Smooth muscle cell (in vitro differentiated cells): ENCODE measurements around the gene CASP6. TPM values are rescaled to one million over a fixed set of nuclear protein-coding genes. Genes with fewer than 3 reads are reported as not detected.

Experiments
- DNase-seq: peaks from one replicate; lab custom pipeline; 2025; ENCODE audit not compliant: unreplicated experiment; lab: John Stamatoyannopoulos, UW
- H2AFZ ChIP-seq: fragments of 200-600 bp; sonication (generic); 2 replicates; pipeline ENCODE4 v1.6.0; 2016; ENCODE audit warnings: antibody characterized with exemption, low read depth, mild to moderate bottlenecking
- H3F3A ChIP-seq: fragments of 200-600 bp; sonication (generic); 2 replicates; pipeline ENCODE4 v1.6.0; 2017; ENCODE audit warnings: antibody characterized with exemption, low read depth
- H3K27ac ChIP-seq: fragments of 200-600 bp; sonication (generic); 2 replicates; pipeline ENCODE4 v1.5.1; 2016; ENCODE audit warnings: low read depth, mild to moderate bottlenecking
- H3K27me3 ChIP-seq: fragments of 200-600 bp; sonication (generic); 2 replicates; pipeline ENCODE4 v1.6.1; 2016; ENCODE audit warnings: low read depth, mild to moderate bottlenecking
- H3K36me3 ChIP-seq: fragments of 200-600 bp; sonication (generic); 2 replicates; pipeline ENCODE4 v1.5.1; 2016; ENCODE audit warnings: low read depth
- H3K4me1 ChIP-seq: fragments of 200-600 bp; sonication (generic); 2 replicates; pipeline ENCODE4 v1.5.1; 2016; ENCODE audit warnings: low read depth
- H3K4me2 ChIP-seq: fragments of 200-600 bp; sonication (generic); 2 replicates; pipeline ENCODE4 v1.6.0; 2016; ENCODE audit warnings: mild to moderate bottlenecking
- H3K4me3 ChIP-seq: fragments of 200-600 bp; sonication (generic); 2 replicates; pipeline ENCODE4 v1.5.1; 2016; ENCODE audit warnings: mild to moderate bottlenecking
- H3K79me2 ChIP-seq: fragments of 200-600 bp; sonication (generic); 2 replicates; pipeline ENCODE4 v1.6.0; 2016; ENCODE audit warnings: low read depth, mild to moderate bottlenecking
- H3K9ac ChIP-seq: fragments of 200-600 bp; sonication (generic); 2 replicates; pipeline ENCODE4 v1.6.0; 2016; ENCODE audit warnings: low read depth
- H3K9me3 ChIP-seq: fragments of 200-600 bp; sonication (generic); replicated peaks from 2 replicates; pipeline ENCODE4 v1.5.1; 2016; ENCODE audit warnings: low read depth
- H4K20me1 ChIP-seq: fragments of 200-600 bp; sonication (generic); 2 replicates; pipeline ENCODE4 v1.6.0; 2016; ENCODE audit warnings: low read depth
- WGBS: methylation state at CpG from one replicate; pipeline ENCODE4 v1.1.7; 2016; ENCODE audit warnings: low lambda C conversion rate; 5-methylcytosine and 5-hydroxymethylcytosine counted together
- polyA plus RNA-seq: library from polyadenylated mRNA; unstranded; fragments of >200 nt; fragmentation: Nextera tagmentation; extraction: Ambion mirVana; gene quantifications from 2 replicates; pipeline ENCODE4 v1.2.1, GENCODE V29; 2016
- total RNA-seq: library from RNA; depleted of rRNA; stranded (reverse); fragments of >200 nt; gene quantifications from 2 replicates; pipeline ENCODE4 v1.2.3, GENCODE V29; 2014
- TF ChIP-seq, protein P1 (sequence below): fragments of 200-600 bp; sonication (generic); IDR thresholded peaks from 2 replicates; pipeline ENCODE4 v1.5.1; 2017; ENCODE audit warnings: borderline replicate concordance, mild to moderate bottlenecking, antibody characterized with exemption; ENCODE audit not compliant: insufficient read depth, poor library complexity, severe bottlenecking

Gene CASP6
- total and polyA plus RNA-seq, 2 experiments from 2014 or later, result 31.2 to 34.8 TPM

DNA sequence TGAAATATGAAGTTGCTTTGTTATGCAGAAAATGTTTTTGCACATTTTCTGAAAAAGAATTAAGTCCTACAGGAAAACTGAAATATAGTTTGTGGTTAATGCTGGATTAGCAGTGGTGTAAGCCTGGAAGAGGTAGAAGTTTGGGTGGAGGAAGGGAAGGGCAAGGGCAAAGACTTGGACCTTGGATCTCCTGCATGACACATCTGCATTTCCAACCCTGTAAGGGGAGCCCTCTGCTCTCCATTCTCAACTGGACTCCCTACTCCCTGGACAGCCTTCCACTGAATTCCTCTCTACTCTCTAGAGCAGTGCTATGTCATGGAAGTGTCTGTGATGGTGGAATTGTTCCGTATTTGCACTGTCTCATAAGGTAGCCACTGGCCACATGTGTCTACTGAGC is 4.6 kb downstream of the CASP6 start:
- DNase-seq, result no peak
- Histone ChIP-seq H3K79me2 (peaks cover 37% of the 10 kb centered on the region), H3F3A (peaks cover 8% of the 10 kb centered on the region), H3K4me3 (no peak overlapping the region), H3K4me1 (peaks cover 10% of the 10 kb centered on the region), H2AFZ (no peak overlapping the region), H3K9me3 (no peaks in the 10 kb centered on the region), H3K36me3 (no peaks in the 10 kb centered on the region), H3K9ac (no peak overlapping the region), H3K27me3 (no peaks in the 10 kb centered on the region), H4K20me1 (no peaks in the 10 kb centered on the region), H3K27ac (no peak overlapping the region), H3K4me2 (no peak overlapping the region)
- WGBS, result 96% methylated on average over 1 of the region's 1 CpG
- TF ChIP-seq, protein P1, sequence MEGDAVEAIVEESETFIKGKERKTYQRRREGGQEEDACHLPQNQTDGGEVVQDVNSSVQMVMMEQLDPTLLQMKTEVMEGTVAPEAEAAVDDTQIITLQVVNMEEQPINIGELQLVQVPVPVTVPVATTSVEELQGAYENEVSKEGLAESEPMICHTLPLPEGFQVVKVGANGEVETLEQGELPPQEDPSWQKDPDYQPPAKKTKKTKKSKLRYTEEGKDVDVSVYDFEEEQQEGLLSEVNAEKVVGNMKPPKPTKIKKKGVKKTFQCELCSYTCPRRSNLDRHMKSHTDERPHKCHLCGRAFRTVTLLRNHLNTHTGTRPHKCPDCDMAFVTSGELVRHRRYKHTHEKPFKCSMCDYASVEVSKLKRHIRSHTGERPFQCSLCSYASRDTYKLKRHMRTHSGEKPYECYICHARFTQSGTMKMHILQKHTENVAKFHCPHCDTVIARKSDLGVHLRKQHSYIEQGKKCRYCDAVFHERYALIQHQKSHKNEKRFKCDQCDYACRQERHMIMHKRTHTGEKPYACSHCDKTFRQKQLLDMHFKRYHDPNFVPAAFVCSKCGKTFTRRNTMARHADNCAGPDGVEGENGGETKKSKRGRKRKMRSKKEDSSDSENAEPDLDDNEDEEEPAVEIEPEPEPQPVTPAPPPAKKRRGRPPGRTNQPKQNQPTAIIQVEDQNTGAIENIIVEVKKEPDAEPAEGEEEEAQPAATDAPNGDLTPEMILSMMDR, result no peak

DNA sequence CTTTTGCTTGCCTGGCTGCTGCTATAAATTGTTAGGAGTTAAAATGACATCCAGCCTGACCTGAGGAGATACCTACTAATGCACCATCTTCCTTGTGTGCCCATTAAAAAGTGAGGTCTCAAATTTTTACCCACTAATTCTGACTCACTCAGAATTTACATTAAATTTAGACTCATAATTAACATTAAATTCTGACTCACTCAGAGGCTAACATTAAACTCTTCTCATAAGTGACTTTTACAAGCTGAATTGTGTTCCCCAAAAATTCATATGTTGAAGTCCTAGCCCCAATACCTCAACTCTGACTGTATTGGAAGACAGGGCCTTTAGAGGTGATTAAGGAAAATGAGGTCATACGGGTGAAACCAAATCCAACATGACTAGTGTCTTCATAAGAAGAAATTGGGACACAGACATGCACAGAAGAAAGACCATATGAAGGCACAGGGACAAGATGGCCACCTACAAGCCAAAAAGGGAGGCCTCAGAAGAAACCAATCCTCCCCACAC is 11.8 kb downstream of the CASP6 start:
- Histone ChIP-seq H3K9me3 (no peaks in the 10 kb centered on the region), H3K9ac (no peak overlapping the region), H3K27me3 (no peaks in the 10 kb centered on the region), H3K4me3 (no peak overlapping the region), H3K27ac (no peak overlapping the region), H3F3A (no peaks in the 10 kb centered on the region), H2AFZ (no peak overlapping the region), H3K79me2 (no peaks in the 10 kb centered on the region), H3K36me3 (peaks cover 5% of the 10 kb centered on the region), H4K20me1 (no peaks in the 10 kb centered on the region), H3K4me2 (no peak overlapping the region), H3K4me1 (no peaks in the 10 kb centered on the region)
- DNase-seq, result no peak
- TF ChIP-seq, protein P1, result no peak
- WGBS, result 96% methylated on average over 1 of the region's 1 CpG

DNA sequence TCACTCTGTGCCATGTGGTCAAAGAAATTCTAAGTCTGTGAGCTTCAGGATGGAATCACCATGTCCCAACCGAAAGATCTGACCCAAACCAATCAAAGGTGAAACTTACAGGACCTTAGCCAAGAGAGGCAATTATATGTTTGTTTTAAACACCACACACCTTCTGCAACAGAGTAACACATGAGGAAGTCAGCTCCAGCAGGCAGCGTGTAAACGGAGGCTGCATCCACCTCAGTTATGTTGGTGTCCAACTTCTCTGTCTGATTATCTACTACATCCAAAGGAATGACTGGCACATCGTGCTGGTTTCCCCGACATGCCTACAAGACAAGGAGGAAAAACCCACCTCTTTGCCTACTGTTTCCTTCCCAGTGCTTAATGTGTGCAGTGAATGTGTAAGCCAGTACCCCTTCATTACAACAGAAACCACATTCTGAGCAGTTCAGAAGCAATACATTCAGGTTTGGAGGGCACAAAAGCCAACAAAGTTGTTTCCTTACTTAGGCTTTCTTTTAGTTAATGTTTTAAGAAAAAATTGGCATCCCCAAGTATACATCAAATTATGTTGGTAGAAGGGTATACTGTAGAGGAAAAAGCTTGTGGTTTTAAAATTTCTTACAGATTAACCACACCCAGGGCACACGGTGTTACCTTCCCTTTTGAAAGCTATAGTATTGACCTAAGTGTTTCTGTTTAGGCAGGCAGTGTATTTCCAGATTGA is 12.4 kb downstream of the CASP6 start:
- Histone ChIP-seq H3F3A (no peaks in the 10 kb centered on the region), H3K4me2 (no peak overlapping the region), H3K36me3 (peaks cover 5% of the 10 kb centered on the region), H3K4me3 (no peak overlapping the region), H3K4me1 (no peaks in the 10 kb centered on the region), H3K9ac (no peak overlapping the region), H3K79me2 (no peaks in the 10 kb centered on the region), H2AFZ (no peak overlapping the region), H3K9me3 (no peaks in the 10 kb centered on the region), H3K27me3 (no peaks in the 10 kb centered on the region), H4K20me1 (no peaks in the 10 kb centered on the region), H3K27ac (no peak overlapping the region)
- no peak for DNase-seq
- WGBS, result 99% methylated on average over 6 of the region's 6 CpGs
- TF ChIP-seq, protein P1, result no peak

DNA sequence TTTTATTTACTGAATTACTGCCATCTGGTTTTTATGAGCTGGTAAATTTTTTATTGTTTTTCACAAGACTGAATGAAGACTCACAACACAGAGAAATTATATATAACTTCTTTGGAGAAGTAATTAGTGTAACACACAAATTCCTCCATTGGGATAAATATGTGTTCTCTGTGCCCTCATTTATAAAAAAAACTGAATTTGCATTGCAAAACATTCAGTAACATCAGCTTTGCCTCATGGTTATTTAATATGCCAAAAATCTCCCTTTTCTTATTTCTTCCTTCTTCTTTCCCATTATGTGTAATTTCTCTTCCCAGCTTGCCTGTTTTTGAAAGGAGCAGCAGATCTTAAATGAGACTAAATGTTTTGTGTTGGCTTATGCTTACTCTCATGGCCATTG is 18.5 kb downstream of the CASP6 start:
- Histone ChIP-seq H3K79me2 (no peaks in the 10 kb centered on the region), H3K27ac (no peak overlapping the region), H4K20me1 (no peaks in the 10 kb centered on the region), H3K36me3 (peaks cover 5% of the 10 kb centered on the region), H3K4me3 (no peak overlapping the region), H3K4me1 (peaks cover 6% of the 10 kb centered on the region), H3F3A (no peaks in the 10 kb centered on the region), H3K27me3 (no peaks in the 10 kb centered on the region), H3K4me2 (no peak overlapping the region), H3K9ac (no peak overlapping the region), H2AFZ (no peak overlapping the region), H3K9me3 (no peaks in the 10 kb centered on the region)
- TF ChIP-seq, protein P1, result no peak
- no peak for DNase-seq
